K562 (cell line): ENCODE measurements around the gene CCDC78. TPM values are rescaled to one million over a fixed set of nuclear protein-coding genes. Genes with fewer than 3 reads are reported as not detected.

Experiments
- CAMTA2 ChIP-seq: fragments of 250-450 bp; sonication (Bioruptor Pico); conservative IDR thresholded peaks from 2 replicates; pipeline ENCODE4 v1.5.1; 2022
- CBX3 ChIP-seq, 2 experiments: IDR thresholded peaks; 1 replicate in 1 of 2; 2 replicates in 1 of 2; pipeline ENCODE4 v1.6.1; 2012; ENCODE audit warnings: inconsistent platforms in 2 of 2, low read length in 2 of 2, borderline replicate concordance in 1 of 2, control low read depth in 1 of 2
- CHD4 ChIP-seq: fragments of 200-600 bp; sonication (generic); IDR thresholded peaks from 3 replicates; pipeline ENCODE4 v1.6.1; 2012; ENCODE audit warnings: low read depth, mild to moderate bottlenecking, mixed read lengths, low read length, inconsistent platforms; ENCODE audit not compliant: insufficient read depth, insufficient replicate concordance, poor library complexity, severe bottlenecking
- EHMT2 ChIP-seq: fragments of 450-650 bp; IDR thresholded peaks from 2 replicates; pipeline ENCODE4 v1.6.1; 2018; ENCODE audit warnings: antibody characterized with exemption
- ETV6 ChIP-seq, 3 experiments: fragments of 150-350 bp in 1 of 3; sonication (generic) in 1 of 3; formaldehyde crosslinking in 1 of 3; IDR thresholded peaks; 2 replicates each; pipeline versions ENCODE4 v1.6.1 to v1.8.0; 2014 to 2022; ENCODE audit warnings: borderline replicate concordance in 2 of 3, low read depth in 2 of 3, antibody characterized with exemption in 1 of 3, low read length in 1 of 3, mild to moderate bottlenecking in 1 of 3, missing genetic modification reagents in 1 of 3
- EZH2 ChIP-seq: IDR thresholded peaks from 2 replicates; pipeline ENCODE4 v1.6.1; 2012; ENCODE audit warnings: low read depth, mild to moderate bottlenecking, inconsistent platforms, low read length, borderline replicate concordance
- FOSL1 ChIP-seq: fragments of 200-800 bp; sonication (Bioruptor generic); conservative IDR thresholded peaks from 2 replicates; pipeline ENCODE4 v1.6.1; 2016; ENCODE audit warnings: missing genetic modification characterization, missing compliant biosample characterization
- FOXA1 ChIP-seq: fragments of 450-650 bp; IDR thresholded peaks from 2 replicates; pipeline ENCODE4 v1.6.1; 2016; ENCODE audit warnings: mild to moderate bottlenecking, borderline replicate concordance
- GABPA ChIP-seq: fragments of 200-800 bp; sonication (Bioruptor generic); conservative IDR thresholded peaks from 2 replicates; pipeline ENCODE4 v1.6.1; 2016; ENCODE audit warnings: low read depth, missing genetic modification characterization, missing compliant biosample characterization
- HLTF ChIP-seq: fragments of 450-650 bp; IDR thresholded peaks from 2 replicates; pipeline ENCODE4 v1.6.1; 2016
- MED1 ChIP-seq: sonication (generic); formaldehyde crosslinking; IDR thresholded peaks from 2 replicates; pipeline ENCODE4 v1.8.1; 2023; ENCODE audit warnings: missing genetic modification reagents, borderline replicate concordance
- SIN3B ChIP-seq: fragments of 450-650 bp; IDR thresholded peaks from 2 replicates; pipeline ENCODE4 v1.6.1; 2017; ENCODE audit warnings: low read depth, mild to moderate bottlenecking, moderate library complexity
- SLC30A9 ChIP-seq: fragments of 250-450 bp; sonication (Bioruptor Pico); IDR thresholded peaks from 2 replicates; pipeline ENCODE4 v1.8.0; 2022; ENCODE audit warnings: mild to moderate bottlenecking, moderate library complexity
- SMARCE1 ChIP-seq: fragments of 450-650 bp; IDR thresholded peaks from 2 replicates; pipeline ENCODE4 v1.7.1; 2016; ENCODE audit warnings: mild to moderate bottlenecking
- SRSF3 ChIP-seq: fragments of 200-400 bp; formaldehyde crosslinking; IDR thresholded peaks from 2 replicates; pipeline ENCODE4 v1.6.1; 2016; ENCODE audit warnings: mild to moderate bottlenecking, low read length, moderate library complexity; ENCODE audit not compliant: insufficient read depth
- TGIF2 ChIP-seq: sonication (generic); formaldehyde crosslinking; IDR thresholded peaks from 2 replicates; pipeline ENCODE4 v1.8.1; 2022; ENCODE audit warnings: mild to moderate bottlenecking, missing genetic modification reagents, moderate library complexity
- ZNF41 ChIP-seq: fragments of 250-450 bp; sonication (Bioruptor Pico); conservative IDR thresholded peaks from 2 replicates; pipeline ENCODE4 v1.4.0; 2020; ENCODE audit warnings: mild to moderate bottlenecking
- ZZZ3 ChIP-seq: fragments of 450-650 bp; IDR thresholded peaks from 2 replicates; pipeline ENCODE4 v1.6.1; 2016; ENCODE audit warnings: antibody characterized with exemption, mild to moderate bottlenecking, moderate library complexity
- polyA plus RNA-seq, 8 experiments: library from polyadenylated mRNA; depleted of rRNA in 4 of 8; stranded (reverse) in 5 of 8; unstranded in 3 of 8; fragments of >200 nt; fragmentation: Nextera tagmentation in 2 of 8; fragmentation: Illumina TruSeq in 1 of 8; extraction: Ambion mirVana in 2 of 8; extraction: Trizol in 1 of 8; gene quantifications; 2 replicates each; pipeline versions ENCODE4 v1.2.1 to v1.2.3, GENCODE V29; 2011 to 2014; ENCODE audit warnings: inconsistent platforms in 1 of 8, missing spikeins in 1 of 8
- total RNA-seq, 7 experiments: library from RNA; depleted of rRNA in 6 of 7; stranded (reverse); fragments of >200 nt in 6 of 7; fragmentation: Illumina TruSeq in 2 of 7; extraction: Trizol in 2 of 7; gene quantifications; 2 replicates each; pipeline versions ENCODE4 v1.2.1 to v1.2.3, GENCODE V29; 2011 to 2021; ENCODE audit warnings: low replicate concordance in 1 of 7
- TF ChIP-seq, protein P1 (sequence below): sonication (generic); formaldehyde crosslinking; IDR thresholded peaks from 2 replicates; pipeline ENCODE4 v1.8.1; 2023; ENCODE audit warnings: mild to moderate bottlenecking, missing genetic modification reagents
- TF ChIP-seq, protein P2 (sequence below): fragments of 450-650 bp; IDR thresholded peaks from 2 replicates; pipeline ENCODE4 v1.6.1; 2016; ENCODE audit warnings: antibody characterized with exemption
- TF ChIP-seq, protein P3 (sequence below): fragments of 250-450 bp; sonication (Bioruptor Pico); IDR thresholded peaks from 2 replicates; pipeline ENCODE4 v1.5.0; 2021
- TF ChIP-seq, protein P4 (sequence below): fragments of 200-400 bp; formaldehyde crosslinking; IDR thresholded peaks from 2 replicates; pipeline ENCODE4 v1.6.1; 2017; ENCODE audit warnings: mild to moderate bottlenecking, low read depth, low read length, moderate library complexity

The CCDC78 gene
- total and polyA plus RNA-seq, 9 of the 15 experiments (the other 6 are each of a cell fraction or from before 2014, with no cell fraction given) = 0.24 to 17.7 (median 2.9) TPM

DNA sequence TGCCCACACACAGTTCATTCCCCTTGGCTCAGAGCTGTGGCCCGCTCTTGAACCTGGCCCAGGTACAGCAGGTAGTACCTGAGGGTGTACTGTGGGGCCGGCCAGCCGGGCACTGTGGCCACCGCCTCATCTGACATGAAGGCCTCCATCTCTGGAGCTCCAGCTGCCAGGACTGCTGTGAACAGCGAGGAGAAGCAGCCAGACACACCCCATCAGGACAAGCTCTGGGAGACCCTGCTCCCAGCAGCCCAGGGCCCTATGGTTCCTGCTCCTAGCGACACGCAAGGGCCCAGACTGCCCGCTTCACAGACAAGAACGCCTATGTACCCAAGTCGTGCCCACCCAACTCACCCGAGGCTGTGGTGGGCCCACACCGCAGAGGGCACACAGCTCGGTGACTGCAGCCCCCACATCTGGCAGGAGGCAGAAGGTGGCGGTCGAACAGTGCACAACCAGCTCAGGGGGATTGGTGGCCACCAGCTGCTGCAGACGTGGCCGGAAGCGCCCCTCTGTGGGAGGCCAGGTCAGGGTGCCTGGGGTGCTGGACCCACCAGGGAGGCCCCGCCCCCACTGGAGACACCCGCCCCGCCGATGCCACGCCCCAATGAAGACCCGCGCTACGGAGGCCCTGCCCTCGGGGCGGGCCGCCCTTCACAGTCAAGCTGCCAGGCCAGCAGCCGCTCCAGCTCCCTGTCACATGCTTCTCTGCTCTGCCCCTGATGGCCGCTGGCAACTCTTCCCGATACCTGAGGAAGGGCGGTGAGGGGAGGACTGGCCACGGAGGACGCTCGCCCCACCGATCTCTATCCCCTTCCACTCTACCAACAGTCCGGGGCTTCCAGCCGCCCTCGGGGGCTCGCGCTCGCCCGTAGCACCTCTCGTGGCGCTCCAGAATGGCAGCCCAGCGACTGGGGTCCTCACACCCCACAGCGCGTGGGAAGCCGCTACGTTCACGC lies 47.1 kb downstream of the CCDC78 start (continued):
- TF ChIP-seq SMARCE1 (no peak), SRSF3 (no peak), HLTF (peak; percentile 56; the same call in 1 of the 2 replicates), FOSL1 (tag) (no peak), CBX3 (IDR thresholded peaks at IDR 0.05; ENCODE audit: borderline replicate concordance in 1 of 2, low read length in 2 of 2) (no peak), ZNF41 (CRISPR knock-in tag) (no peak), SLC30A9 (CRISPR knock-in tag) (no peak), GABPA (tag) (no peak), CAMTA2 (CRISPR knock-in tag) (no peak), TGIF2 (CRISPR knock-in tag) (no peak), SIN3B (no peak), EZH2 (no peak), EHMT2 (no peak), FOXA1 (no peak), CHD4 (no peak), ZZZ3 (no peak), ETV6 (IDR thresholded peaks at IDR 0.05; ENCODE audit: borderline replicate concordance in 1 of 2, low read depth in 2 of 2, low read length in 1 of 2) (no peak), ETV6 (CRISPR knock-in tag; IDR thresholded peaks at IDR 0.05; ENCODE audit: borderline replicate concordance) (no peak), MED1 (no peak)
- TF ChIP-seq, protein P1, sequence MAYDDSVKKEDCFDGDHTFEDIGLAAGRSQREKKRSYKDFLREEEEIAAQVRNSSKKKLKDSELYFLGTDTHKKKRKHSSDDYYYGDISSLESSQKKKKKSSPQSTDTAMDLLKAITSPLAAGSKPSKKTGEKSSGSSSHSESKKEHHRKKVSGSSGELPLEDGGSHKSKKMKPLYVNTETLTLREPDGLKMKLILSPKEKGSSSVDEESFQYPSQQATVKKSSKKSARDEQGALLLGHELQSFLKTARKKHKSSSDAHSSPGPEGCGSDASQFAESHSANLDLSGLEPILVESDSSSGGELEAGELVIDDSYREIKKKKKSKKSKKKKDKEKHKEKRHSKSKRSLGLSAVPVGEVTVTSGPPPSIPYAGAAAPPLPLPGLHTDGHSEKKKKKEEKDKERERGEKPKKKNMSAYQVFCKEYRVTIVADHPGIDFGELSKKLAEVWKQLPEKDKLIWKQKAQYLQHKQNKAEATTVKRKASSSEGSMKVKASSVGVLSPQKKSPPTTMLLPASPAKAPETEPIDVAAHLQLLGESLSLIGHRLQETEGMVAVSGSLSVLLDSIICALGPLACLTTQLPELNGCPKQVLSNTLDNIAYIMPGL = no peak
- TF ChIP-seq, protein P2, sequence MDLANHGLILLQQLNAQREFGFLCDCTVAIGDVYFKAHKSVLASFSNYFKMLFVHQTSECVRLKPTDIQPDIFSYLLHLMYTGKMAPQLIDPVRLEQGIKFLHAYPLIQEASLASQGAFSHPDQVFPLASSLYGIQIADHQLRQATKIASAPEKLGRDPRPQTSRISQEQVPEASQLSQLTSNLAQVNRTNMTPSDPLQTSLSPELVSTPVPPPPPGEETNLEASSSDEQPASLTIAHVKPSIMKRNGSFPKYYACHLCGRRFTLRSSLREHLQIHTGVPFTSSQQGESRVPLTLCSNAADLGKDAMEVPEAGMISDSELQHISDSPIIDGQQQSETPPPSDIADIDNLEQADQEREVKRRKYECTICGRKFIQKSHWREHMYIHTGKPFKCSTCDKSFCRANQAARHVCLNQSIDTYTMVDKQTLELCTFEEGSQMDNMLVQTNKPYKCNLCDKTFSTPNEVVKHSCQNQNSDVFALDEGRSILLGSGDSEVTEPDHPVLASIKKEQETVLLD = peak; percentile 40; the same call in 1 of the 2 replicates
- TF ChIP-seq, protein P3, sequence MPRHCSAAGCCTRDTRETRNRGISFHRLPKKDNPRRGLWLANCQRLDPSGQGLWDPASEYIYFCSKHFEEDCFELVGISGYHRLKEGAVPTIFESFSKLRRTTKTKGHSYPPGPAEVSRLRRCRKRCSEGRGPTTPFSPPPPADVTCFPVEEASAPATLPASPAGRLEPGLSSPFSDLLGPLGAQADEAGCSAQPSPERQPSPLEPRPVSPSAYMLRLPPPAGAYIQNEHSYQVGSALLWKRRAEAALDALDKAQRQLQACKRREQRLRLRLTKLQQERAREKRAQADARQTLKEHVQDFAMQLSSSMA (CRISPR knock-in tag) = no peak
- TF ChIP-seq, protein P4, sequence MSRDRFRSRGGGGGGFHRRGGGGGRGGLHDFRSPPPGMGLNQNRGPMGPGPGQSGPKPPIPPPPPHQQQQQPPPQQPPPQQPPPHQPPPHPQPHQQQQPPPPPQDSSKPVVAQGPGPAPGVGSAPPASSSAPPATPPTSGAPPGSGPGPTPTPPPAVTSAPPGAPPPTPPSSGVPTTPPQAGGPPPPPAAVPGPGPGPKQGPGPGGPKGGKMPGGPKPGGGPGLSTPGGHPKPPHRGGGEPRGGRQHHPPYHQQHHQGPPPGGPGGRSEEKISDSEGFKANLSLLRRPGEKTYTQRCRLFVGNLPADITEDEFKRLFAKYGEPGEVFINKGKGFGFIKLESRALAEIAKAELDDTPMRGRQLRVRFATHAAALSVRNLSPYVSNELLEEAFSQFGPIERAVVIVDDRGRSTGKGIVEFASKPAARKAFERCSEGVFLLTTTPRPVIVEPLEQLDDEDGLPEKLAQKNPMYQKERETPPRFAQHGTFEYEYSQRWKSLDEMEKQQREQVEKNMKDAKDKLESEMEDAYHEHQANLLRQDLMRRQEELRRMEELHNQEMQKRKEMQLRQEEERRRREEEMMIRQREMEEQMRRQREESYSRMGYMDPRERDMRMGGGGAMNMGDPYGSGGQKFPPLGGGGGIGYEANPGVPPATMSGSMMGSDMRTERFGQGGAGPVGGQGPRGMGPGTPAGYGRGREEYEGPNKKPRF = no peak
